ENCODE results near the gene FICD. TPM values are rescaled to one million over a fixed set of nuclear protein-coding genes. Genes with fewer than 3 reads are reported as not detected.
A peak's percentile ranks its signal among the peaks of the same experiment; 100 is the strongest.

The FICD gene
- total and polyA plus RNA-seq, 2 of the 13 experiments (the other 11 are each of a cell fraction or from before 2014, with no cell fraction given), result 0.99 to 3.0 TPM

GRCh38 chr12:108561852-108562347 is 46.8 kb downstream of the FICD start:
- no peak; the same call in 2 of the 3 replicates for ATAC-seq
- Histone ChIP-seq H3K79me2 (ENCODE audit: insufficient read depth, low read length) (peaks cover 57% of the 10 kb centered on the region), H3K9me3 (ENCODE audit: low read length) (no peaks in the 10 kb centered on the region), H4K20me1 (ENCODE audit: insufficient read depth, low read length) (peaks cover 11% of the 10 kb centered on the region), H2AFZ (ENCODE audit: low read length) (peak overlapping the region; percentile 97), H3K4me1 (ENCODE audit: insufficient read depth, low read length) (peaks cover 37% of the 10 kb centered on the region), H3K27me3 (ENCODE audit: control insufficient read depth in 1 of 2, insufficient read depth in 2 of 2, low read length in 2 of 2) (no peaks in the 10 kb centered on the region; a peak in 1 of 5 replicates), H3K36me3 (replicated peaks in 1 of 2; ENCODE audit: control insufficient read depth in 1 of 2, insufficient read depth in 2 of 2, low read length in 2 of 2) (peaks cover 14 to 39% of the 10 kb centered on the region in 2 experiments), H3K4me3 (replicated peaks in 1 of 3; ENCODE audit: insufficient read depth in 1 of 3, low read depth in 2 of 3, low read length in 3 of 3) (peak overlapping the region; percentile 95 to 100 (median 99)), H3K27ac (ENCODE audit: extremely low read length, insufficient read depth, low read length) (peak overlapping the region; percentile 97), H3K9ac (ENCODE audit: insufficient read depth, low read depth, low read length) (peak overlapping the region; percentile 98), H3K4me2 (ENCODE audit: low read depth, low read length) (peak overlapping the region; percentile 99)
- TSS peak; percentile 41 for BruUV-seq (replicated peaks)
- DNase-seq (ENCODE audit: low spot score), result no peak
- WGBS (ENCODE audit: low lambda C conversion rate), result under 1% methylated on average over 15 of the region's 20 CpGs
- FAIRE-seq, result no peak
- POLR2A ChIA-PET, result interaction anchor here (0.8 to 1.3 kb wide), 11 partner anchors 8 to 554 kb away, joined by 3 to 13 read pairs (median 3); partner anchors contain the start of genes ACACB and FICD
- CTCF ChIA-PET (ENCODE audit: low intra/inter-chr PET ratio, low total read pairs), result interaction anchor here (3.9 kb wide), 1 partner anchor 56 kb away, joined by 45 read pairs; no protein-coding TSS in a partner anchor
- in situ Hi-C loops (cut with HindIII; ENCODE audit: extremely low pct_ligation_motif_present, low pct_unique_long_range_greater_than_20kb), result loop anchor here (10.0 kb wide), 1 partner anchor 243 kb away; no protein-coding TSS in a partner anchor
- intact Hi-C loops (cut with micrococcal nuclease; ENCODE audit: unreplicated experiment), result loop anchor here (2.0 to 5.0 kb wide), 3 partner anchors 170 to 389 kb away; partner anchors contain the start of genes CORO1C and SSH1
- TF ChIP-seq ZNF83 (CRISPR knock-in tag; IDR thresholded peaks at IDR 0.05; ENCODE audit: borderline replicate concordance) (no peak), PAX8 (CRISPR knock-in tag; IDR thresholded peaks at IDR 0.05; ENCODE audit: borderline replicate concordance) (no peak), NFE2L1 (CRISPR knock-in tag; IDR thresholded peaks at IDR 0.05; ENCODE audit: borderline replicate concordance) (no peak), NCOA2 (CRISPR knock-in tag; IDR thresholded peaks at IDR 0.05) (no peak), PITX1 (CRISPR knock-in tag; IDR thresholded peaks at IDR 0.05) (peak; percentile 15; the same call in 1 of the 2 replicates), POLR2A (IDR thresholded peaks at IDR 0.05; ENCODE audit: insufficient read depth in 1 of 2, low read depth in 2 of 2, low read length in 2 of 2) (peak in 1 of 2 experiments; percentile 85; a peak in 2 of 4 replicates), ZKSCAN8 (CRISPR knock-in tag; IDR thresholded peaks at IDR 0.05; ENCODE audit: borderline replicate concordance) (no peak), ZNF800 (CRISPR knock-in tag; IDR thresholded peaks at IDR 0.05) (no peak), ZNF362 (CRISPR knock-in tag; IDR thresholded peaks at IDR 0.05; ENCODE audit: borderline replicate concordance) (0 out of 2 replicates have a peak, but pooled peaks have one; percentile 12), ZNF761 (CRISPR knock-in tag; conservative IDR thresholded peaks at IDR 0.05) (0 out of 2 replicates have a peak, but pooled peaks have one; percentile 33), ZNF275 (CRISPR knock-in tag; IDR thresholded peaks at IDR 0.05; ENCODE audit: borderline replicate concordance) (no peak), ZMAT3 (CRISPR knock-in tag; conservative IDR thresholded peaks at IDR 0.05) (no peak), CENPT (CRISPR knock-in tag; IDR thresholded peaks at IDR 0.05; ENCODE audit: low read depth) (0 out of 2 replicates have a peak, but pooled peaks have one; percentile 15), ZNF138 (CRISPR knock-in tag; IDR thresholded peaks at IDR 0.05; ENCODE audit: low read depth) (0 out of 2 replicates have a peak, but pooled peaks have one; percentile 16), ZKSCAN1 (IDR thresholded peaks at IDR 0.05; ENCODE audit: low read length) (peak; percentile 87), NR3C1 (CRISPR knock-in tag; IDR thresholded peaks at IDR 0.05) (no peak), SIN3B (IDR thresholded peaks at IDR 0.05; ENCODE audit: low read length) (no peak), HOXA7 (CRISPR knock-in tag; IDR thresholded peaks at IDR 0.05) (no peak), ZNF101 (CRISPR knock-in tag; IDR thresholded peaks at IDR 0.05; ENCODE audit: borderline replicate concordance, low read depth) (no peak), ZNF709 (CRISPR knock-in tag; IDR thresholded peaks at IDR 0.05) (no peak), CREB1 (IDR thresholded peaks at IDR 0.05) (no peak), CREB1 (CRISPR knock-in tag; IDR thresholded peaks at IDR 0.05) (no peak)

Data from HepG2 (cell line).